ENCODE measurements around the gene SERP2. TPM values are rescaled to one million over a fixed set of nuclear protein-coding genes. Genes with fewer than 3 reads are reported as not detected.

The SERP2 gene
- total and polyA plus RNA-seq, 2 donors (not counting 3 experiments of a cell fraction or from before 2014, with no cell fraction given) = 0.30 TPM; not detected in 1

DNA sequence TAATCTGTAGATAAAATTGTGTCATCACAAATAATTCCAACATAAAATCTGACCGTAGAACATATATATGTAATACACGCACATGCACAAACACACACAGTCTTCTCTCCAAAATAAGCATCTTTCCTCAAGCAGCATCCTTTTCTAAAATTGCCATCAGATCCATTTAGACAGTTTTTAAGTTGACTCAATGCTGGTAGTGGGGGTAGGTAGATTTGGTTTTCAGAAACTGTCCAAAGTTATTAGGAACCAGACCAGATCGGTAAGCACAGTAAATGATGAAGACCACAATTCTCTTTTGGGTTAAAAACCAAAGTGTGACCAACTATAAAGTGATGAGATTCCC is 64.6 kb downstream of the SERP2 start:
- Histone ChIP-seq H3K36me3 (ENCODE audit: control insufficient read depth in 2 of 2, extremely low read depth in 1 of 2, insufficient read depth in 2 of 2, low read length in 2 of 2) (peaks cover 9 to 13% of the 10 kb centered on the region in 2 experiments), H3K79me2 (ENCODE audit: control insufficient read depth, insufficient read depth, low read length) (peaks cover 13% of the 10 kb centered on the region), H3K27me3 (ENCODE audit: control insufficient read depth in 2 of 2, insufficient read depth in 2 of 2, low read length in 2 of 2) (no peaks in the 10 kb centered on the region), H3K9me1 (replicated peaks; ENCODE audit: control insufficient read depth, extremely low read depth, insufficient read depth, low read length) (no peaks in the 10 kb centered on the region), H3K9ac (replicated peaks; ENCODE audit: extremely low read depth, insufficient read depth, low read length) (no peak overlapping the region), H3K4me2 (ENCODE audit: insufficient read depth, low read length) (no peak overlapping the region), H4K20me1 (replicated peaks; ENCODE audit: control insufficient read depth, extremely low read depth, insufficient read depth, low read length) (peaks cover 2% of the 10 kb centered on the region), H3K4me1 (ENCODE audit: control insufficient read depth, extremely low read depth, insufficient read depth, low read length) (peaks cover 16% of the 10 kb centered on the region), H3K4me3 (replicated peaks in 1 of 3; ENCODE audit: insufficient read depth in 1 of 3, low read depth in 1 of 3, low read length in 3 of 3) (no peak overlapping the region), H3K27ac (ENCODE audit: insufficient read depth, low read depth, low read length) (no peak overlapping the region), H2AFZ (ENCODE audit: low read depth, low read length) (no peak overlapping the region), H3K9me3 (replicated peaks; ENCODE audit: control insufficient read depth, insufficient read depth, low read length) (no peaks in the 10 kb centered on the region)
- dilution Hi-C loops (cut with MboI; ENCODE audit: extremely low pct_ligation_motif_present, low sequenced_read_pairs) (no loop called here), intact Hi-C loops (cut with micrococcal nuclease) (loop anchor here (1.0 kb wide), 1 partner anchor 533 kb away; no protein-coding TSS in a partner anchor)
- DNase-seq (ENCODE audit: low read depth, low spot score) = no peak
- ChIA-PET CTCF (interaction anchor here (0.6 to 7.2 kb wide), 10 partner anchors 195 to 536 kb away, joined by 3 to 121 read pairs (median 9); no protein-coding TSS in a partner anchor), POLR2A (no interaction called here)
- FAIRE-seq = no peak
- TF ChIP-seq GATA2 (IDR thresholded peaks at IDR 0.05; ENCODE audit: insufficient read depth, insufficient read length, low read depth, low read length) (no peak), POLR2A (IDR thresholded peaks at IDR 0.05; ENCODE audit: low read depth, low read length) (no peak), MYC (IDR thresholded peaks at IDR 0.05; ENCODE audit: low read depth, low read length) (no peak), FOS (IDR thresholded peaks at IDR 0.05; ENCODE audit: borderline replicate concordance, insufficient read depth, low read length) (no peak), EZH2 (IDR thresholded peaks at IDR 0.05; ENCODE audit: borderline replicate concordance, low read depth, low read length, severe bottlenecking) (no peak), JUN (IDR thresholded peaks at IDR 0.05; ENCODE audit: borderline replicate concordance, insufficient read depth, insufficient read length, low read depth) (no peak), POLR2AphosphoS5 (IDR thresholded peaks at IDR 0.05; ENCODE audit: insufficient read depth, low read depth, low read length) (no peak)
- TF ChIP-seq, protein P1, sequence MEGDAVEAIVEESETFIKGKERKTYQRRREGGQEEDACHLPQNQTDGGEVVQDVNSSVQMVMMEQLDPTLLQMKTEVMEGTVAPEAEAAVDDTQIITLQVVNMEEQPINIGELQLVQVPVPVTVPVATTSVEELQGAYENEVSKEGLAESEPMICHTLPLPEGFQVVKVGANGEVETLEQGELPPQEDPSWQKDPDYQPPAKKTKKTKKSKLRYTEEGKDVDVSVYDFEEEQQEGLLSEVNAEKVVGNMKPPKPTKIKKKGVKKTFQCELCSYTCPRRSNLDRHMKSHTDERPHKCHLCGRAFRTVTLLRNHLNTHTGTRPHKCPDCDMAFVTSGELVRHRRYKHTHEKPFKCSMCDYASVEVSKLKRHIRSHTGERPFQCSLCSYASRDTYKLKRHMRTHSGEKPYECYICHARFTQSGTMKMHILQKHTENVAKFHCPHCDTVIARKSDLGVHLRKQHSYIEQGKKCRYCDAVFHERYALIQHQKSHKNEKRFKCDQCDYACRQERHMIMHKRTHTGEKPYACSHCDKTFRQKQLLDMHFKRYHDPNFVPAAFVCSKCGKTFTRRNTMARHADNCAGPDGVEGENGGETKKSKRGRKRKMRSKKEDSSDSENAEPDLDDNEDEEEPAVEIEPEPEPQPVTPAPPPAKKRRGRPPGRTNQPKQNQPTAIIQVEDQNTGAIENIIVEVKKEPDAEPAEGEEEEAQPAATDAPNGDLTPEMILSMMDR (IDR thresholded peaks at IDR 0.05; ENCODE audit: extremely low read depth in 1 of 2, insufficient read depth in 1 of 2, low read depth in 1 of 2, low read length in 2 of 2) = no peak
- TF ChIP-seq, protein P2, sequence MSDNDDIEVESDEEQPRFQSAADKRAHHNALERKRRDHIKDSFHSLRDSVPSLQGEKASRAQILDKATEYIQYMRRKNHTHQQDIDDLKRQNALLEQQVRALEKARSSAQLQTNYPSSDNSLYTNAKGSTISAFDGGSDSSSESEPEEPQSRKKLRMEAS (IDR thresholded peaks at IDR 0.05; ENCODE audit: insufficient read depth, insufficient read length) = no peak
- BruUV-seq (replicated peaks) = no TSS peak

Data from endothelial cell of umbilical vein (primary cell).